GM12878 (cell line): ENCODE measurements around the gene APOBEC2. TPM values are rescaled to one million over a fixed set of nuclear protein-coding genes. Genes with fewer than 3 reads are reported as not detected.

Source experiments
- ATAC-seq: fragments of 200-7000 bp; cut with Tn5 transposase; 3 replicates; pipeline ENCODE4 v1.9.1; 2020; ENCODE audit warnings: mild to moderate bottlenecking, moderate library complexity
- BruUV-seq: library from RNA; stranded (reverse); fragments of 400-500 nt; replicated peaks from 2 replicates; lab custom pipeline; 2021; lab: Mats Ljungman, UMichigan
- CTCF ChIA-PET: fragments of 300-600 bp; sonication (Branson Sonifier 250); formaldehyde crosslinking; extraction: SDS; loops from one replicate; lab custom pipeline; 2021; ENCODE audit warnings: inconsistent platforms; lab: Yijun Ruan, JAX
- POLR2A ChIA-PET: fragments of 350-600 bp; formaldehyde crosslinking; extraction: SDS; loops from one replicate; lab custom pipeline; 2021; ENCODE audit warnings: inconsistent platforms; lab: Charles Lee
- RAD21 ChIA-PET: fragments of 300-600 bp; sonication (Branson Sonifier 250); formaldehyde crosslinking; loops from one replicate; lab custom pipeline; 2023; ENCODE audit warnings: antibody characterized with exemption; ENCODE audit not compliant: unreplicated experiment; lab: Charles Lee
- SMC1A ChIA-PET: fragments of 300-600 bp; sonication (Branson Sonifier 250); formaldehyde crosslinking; loops from one replicate; lab custom pipeline; 2023; ENCODE audit not compliant: unreplicated experiment, uncharacterized antibody; lab: Charles Lee
- DNase-seq: peaks from one replicate; pipeline ENCODE4 v3.0.0-alpha.2; 2011; ENCODE audit warnings: low read depth, low spot score
- FAIRE-seq: peaks from 3 replicates; lab custom pipeline; 2011; peaks lifted over from hg19 to GRCh38; lab: Jason Lieb, UNC
- H2AFZ ChIP-seq: 2 replicates; pipeline ENCODE4 v1.6.0; 2011; ENCODE audit warnings: low read depth, low read length, control low read depth; ENCODE audit not compliant: control insufficient read depth
- H3K27ac ChIP-seq: 2 replicates; pipeline ENCODE4 v1.5.1; 2011; ENCODE audit warnings: control low read depth; ENCODE audit not compliant: control insufficient read depth, insufficient read depth
- H3K27me3 ChIP-seq, 2 experiments: replicated peaks in 1 of 2; 2 replicates each; pipeline versions ENCODE4 v1.6.0 to v1.6.1; 2011; ENCODE audit warnings: low read length in 1 of 2; ENCODE audit not compliant: control insufficient read depth in 2 of 2, insufficient read depth in 2 of 2
- H3K36me3 ChIP-seq, 2 experiments: 2 replicates each; pipeline ENCODE4 v1.5.1; 2011; ENCODE audit warnings: low read length in 1 of 2; ENCODE audit not compliant: control insufficient read depth in 2 of 2, insufficient read depth in 2 of 2
- H3K4me1 ChIP-seq: 2 replicates; pipeline ENCODE4 v1.6.1; 2011; ENCODE audit warnings: mild to moderate bottlenecking, low read length, moderate library complexity, mixed read lengths; ENCODE audit not compliant: control insufficient read depth, insufficient read depth
- H3K4me2 ChIP-seq: 2 replicates; pipeline ENCODE4 v1.6.0; 2011; ENCODE audit warnings: control low read depth; ENCODE audit not compliant: control insufficient read depth, insufficient read depth
- H3K4me3 ChIP-seq: fragments of 200-600 bp; sonication (generic); 2 replicates; pipeline ENCODE4 v1.5.1; 2016
- H3K79me2 ChIP-seq: 2 replicates; pipeline ENCODE4 v1.6.0; 2011; ENCODE audit warnings: low read length; ENCODE audit not compliant: control insufficient read depth, insufficient read depth
- H3K9ac ChIP-seq: 2 replicates; pipeline ENCODE4 v1.8.0; 2011; ENCODE audit warnings: low read length, control low read depth, mixed read lengths; ENCODE audit not compliant: control insufficient read depth, insufficient read depth
- H3K9me3 ChIP-seq: replicated peaks from 3 replicates; pipeline ENCODE4 v1.5.1; 2011; ENCODE audit warnings: mild to moderate bottlenecking, low read length; ENCODE audit not compliant: control insufficient read depth, insufficient read depth
- H4K20me1 ChIP-seq: 2 replicates; pipeline ENCODE4 v1.6.0; 2011; ENCODE audit not compliant: control insufficient read depth, insufficient read depth
- CREB1 ChIP-seq: IDR thresholded peaks from 2 replicates; pipeline ENCODE4 v1.6.1; 2012; ENCODE audit warnings: low read depth, mild to moderate bottlenecking, inconsistent platforms
- CREM ChIP-seq: IDR thresholded peaks from 2 replicates; pipeline ENCODE4 v1.6.1; 2014; ENCODE audit warnings: antibody characterized with exemption, low read depth
- EED ChIP-seq: sonication (generic); IDR thresholded peaks from 2 replicates; pipeline ENCODE4 v1.6.1; 2016; ENCODE audit warnings: antibody characterized with exemption, low read depth
- ETV6 ChIP-seq, 2 experiments: fragments of 450-650 bp in 1 of 2; IDR thresholded peaks in 1 of 2; conservative IDR thresholded peaks in 1 of 2; 2 replicates each; pipeline ENCODE4 v1.6.1; 2014; ENCODE audit warnings: antibody characterized with exemption in 1 of 2, borderline replicate concordance in 1 of 2, low read depth in 1 of 2, mild to moderate bottlenecking in 1 of 2, moderate library complexity in 1 of 2
- GABPA ChIP-seq: IDR thresholded peaks from 2 replicates; pipeline ENCODE4 v1.6.1; 2014; ENCODE audit warnings: antibody characterized with exemption, low read depth, mild to moderate bottlenecking, inconsistent platforms
- KDM1A ChIP-seq: fragments of 200-600 bp; sonication (generic); IDR thresholded peaks from 2 replicates; pipeline ENCODE4 v1.6.1; 2016; ENCODE audit warnings: borderline replicate concordance
- MYC ChIP-seq: IDR thresholded peaks from 2 replicates; pipeline ENCODE4 v1.6.1; 2011; ENCODE audit warnings: mild to moderate bottlenecking, low read length, moderate library complexity, inconsistent platforms; ENCODE audit not compliant: insufficient read depth, insufficient replicate concordance, insufficient read length, severe bottlenecking
- PKNOX1 ChIP-seq: fragments of 450-650 bp; IDR thresholded peaks from 2 replicates; pipeline ENCODE4 v1.6.1; 2016; ENCODE audit warnings: mild to moderate bottlenecking
- RAD21 ChIP-seq: IDR thresholded peaks from 2 replicates; pipeline ENCODE4 v1.6.1; 2011; ENCODE audit warnings: mild to moderate bottlenecking, low read depth, low read length, moderate library complexity; ENCODE audit not compliant: insufficient read depth
- SMC3 ChIP-seq: IDR thresholded peaks from 2 replicates; pipeline ENCODE4 v1.6.1; 2011; ENCODE audit warnings: low read length, improper control_type of control experiment, borderline replicate concordance
- SREBF2 ChIP-seq: IDR thresholded peaks from 2 replicates; pipeline ENCODE4 v1.6.1; 2012; ENCODE audit warnings: mild to moderate bottlenecking, low read length
- ZBTB40 ChIP-seq: fragments of 450-650 bp; IDR thresholded peaks from 2 replicates; pipeline ENCODE4 v1.6.1; 2016; ENCODE audit warnings: mild to moderate bottlenecking, moderate library complexity, borderline replicate concordance
- ZNF207 ChIP-seq: fragments of 450-650 bp; IDR thresholded peaks from 2 replicates; pipeline ENCODE4 v1.6.1; 2014; ENCODE audit warnings: antibody characterized with exemption, mild to moderate bottlenecking, borderline replicate concordance
- WGBS: methylation state at CpG from one replicate; pipeline ENCODE4 v1.1.6; 2016; ENCODE audit warnings: low lambda C conversion rate; ENCODE audit not compliant: insufficient replicate concordance, insufficient coverage; ENCODE audit errors: missing lambda C conversion rate; 5-methylcytosine and 5-hydroxymethylcytosine counted together
- in situ Hi-C: fragments of 300-500 bp; cut with MboI; formaldehyde crosslinking; loops from 9 replicates; pipeline ENCODE4 v1.14.3; 2018; ENCODE audit warnings: mixed read lengths
- intact Hi-C: fragments of 100-400 bp; cut with micrococcal nuclease; formaldehyde crosslinking; loops from one replicate; pipeline ENCODE4 v1.14.2; 2022; ENCODE audit not compliant: unreplicated experiment
- polyA plus RNA-seq, 11 experiments: library from polyadenylated mRNA; depleted of rRNA in 4 of 11; unstranded in 6 of 11; stranded (reverse) in 5 of 11; fragments of >200 nt; fragmentation: Nextera tagmentation in 4 of 11; fragmentation: Illumina TruSeq in 1 of 11; extraction: Ambion mirVana in 4 of 11; extraction: Trizol in 1 of 11; gene quantifications; 1 replicate in 1 of 11; 2 replicates in 10 of 11; pipeline versions ENCODE4 v1.2.1 to v1.2.3, GENCODE V29; 2011 to 2016; ENCODE audit warnings: inconsistent platforms in 2 of 11, missing spikeins in 2 of 11, low read depth in 1 of 11
- total RNA-seq, 4 experiments: library from RNA; depleted of rRNA in 3 of 4; stranded (reverse); fragments of >200 nt in 3 of 4; fragmentation: Illumina TruSeq in 1 of 4; extraction: Trizol in 1 of 4; gene quantifications; 2 replicates each; pipeline versions ENCODE4 v1.2.1 to v1.2.3, GENCODE V29; 2013 to 2021
- TF ChIP-seq, protein P1 (sequence below): IDR thresholded peaks from 2 replicates; pipeline ENCODE4 v1.6.1; 2012; ENCODE audit warnings: low read length, inconsistent platforms
- TF ChIP-seq, protein P2 (sequence below): IDR thresholded peaks from 2 replicates; pipeline ENCODE4 v1.6.1; 2012; ENCODE audit warnings: low read depth, low read length, improper control_type of control experiment

Gene APOBEC2
- total and polyA plus RNA-seq, 10 of the 15 experiments (the other 5 are each of a cell fraction or from before 2014, with no cell fraction given) = 0.11 to 1.4 (median 0.87) TPM; not detected in 6

DNA sequence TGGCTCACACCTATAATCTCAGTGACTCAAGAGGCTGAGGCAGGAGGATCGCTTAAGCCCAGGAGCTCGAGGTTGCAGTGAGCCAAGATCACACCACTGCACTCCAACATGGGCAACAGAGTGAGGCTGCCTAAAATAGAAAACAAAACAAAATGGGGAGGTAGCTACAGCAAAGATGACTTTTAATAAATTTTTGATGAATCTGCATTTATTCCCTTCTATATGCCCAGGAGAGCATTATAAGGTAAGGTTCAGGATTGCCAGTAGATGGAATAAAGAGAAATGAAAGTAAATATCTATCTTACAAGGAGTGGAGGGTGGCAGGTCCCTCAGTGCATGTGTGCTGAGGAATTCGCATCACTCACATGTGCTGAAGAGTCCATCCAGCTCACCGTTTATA is 38.2 kb upstream of the APOBEC2 start:
- CTCF ChIA-PET = interaction anchor here (0.7 to 2.2 kb wide), 3 partner anchors 10 to 21 kb away, joined by 3 to 8 read pairs (median 3); no protein-coding TSS in a partner anchor
- Histone ChIP-seq H3K4me3 (no peak overlapping the region), H2AFZ (no peak overlapping the region), H3K79me2 (no peaks in the 10 kb centered on the region), H3K4me1 (no peaks in the 10 kb centered on the region), H3K4me2 (no peak overlapping the region), H3K9me3 (no peaks in the 10 kb centered on the region), H4K20me1 (no peaks in the 10 kb centered on the region), H3K9ac (no peak overlapping the region), H3K27ac (no peak overlapping the region), H3K36me3 (no peaks in the 10 kb centered on the region), H3K27me3 (no peaks in the 10 kb centered on the region)
- ATAC-seq (no peak), FAIRE-seq (no peak), DNase-seq (no peak)
- no TSS peak for BruUV-seq
- RAD21 ChIA-PET = no interaction called here
- in situ Hi-C loops (no loop called here), intact Hi-C loops (no loop called here)
- WGBS = 66% methylated on average over 4 of the region's 4 CpGs
- SMC1A ChIA-PET = no interaction called here
- TF ChIP-seq CREB1 = no peak
- TF ChIP-seq, protein P1, sequence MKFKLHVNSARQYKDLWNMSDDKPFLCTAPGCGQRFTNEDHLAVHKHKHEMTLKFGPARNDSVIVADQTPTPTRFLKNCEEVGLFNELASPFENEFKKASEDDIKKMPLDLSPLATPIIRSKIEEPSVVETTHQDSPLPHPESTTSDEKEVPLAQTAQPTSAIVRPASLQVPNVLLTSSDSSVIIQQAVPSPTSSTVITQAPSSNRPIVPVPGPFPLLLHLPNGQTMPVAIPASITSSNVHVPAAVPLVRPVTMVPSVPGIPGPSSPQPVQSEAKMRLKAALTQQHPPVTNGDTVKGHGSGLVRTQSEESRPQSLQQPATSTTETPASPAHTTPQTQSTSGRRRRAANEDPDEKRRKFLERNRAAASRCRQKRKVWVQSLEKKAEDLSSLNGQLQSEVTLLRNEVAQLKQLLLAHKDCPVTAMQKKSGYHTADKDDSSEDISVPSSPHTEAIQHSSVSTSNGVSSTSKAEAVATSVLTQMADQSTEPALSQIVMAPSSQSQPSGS = no peak
- no peak for TF ChIP-seq KDM1A
- no peak for TF ChIP-seq SMC3
- no peak for TF ChIP-seq PKNOX1
- TF ChIP-seq RAD21 = no peak
- TF ChIP-seq ZNF207 = no peak
- TF ChIP-seq, protein P2, sequence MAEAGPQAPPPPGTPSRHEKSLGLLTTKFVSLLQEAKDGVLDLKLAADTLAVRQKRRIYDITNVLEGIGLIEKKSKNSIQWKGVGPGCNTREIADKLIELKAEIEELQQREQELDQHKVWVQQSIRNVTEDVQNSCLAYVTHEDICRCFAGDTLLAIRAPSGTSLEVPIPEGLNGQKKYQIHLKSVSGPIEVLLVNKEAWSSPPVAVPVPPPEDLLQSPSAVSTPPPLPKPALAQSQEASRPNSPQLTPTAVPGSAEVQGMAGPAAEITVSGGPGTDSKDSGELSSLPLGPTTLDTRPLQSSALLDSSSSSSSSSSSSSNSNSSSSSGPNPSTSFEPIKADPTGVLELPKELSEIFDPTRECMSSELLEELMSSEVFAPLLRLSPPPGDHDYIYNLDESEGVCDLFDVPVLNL = no peak
- TF ChIP-seq SREBF2 = no peak
- no peak for TF ChIP-seq GABPA
- TF ChIP-seq CREM = no peak
- no peak for TF ChIP-seq MYC
- TF ChIP-seq EED = no peak
- TF ChIP-seq ETV6 (conservative IDR thresholded peaks at IDR 0.05 in 1 of 2, IDR thresholded peaks at IDR 0.05 in 1 of 2; ENCODE audit: borderline replicate concordance in 1 of 2, low read depth in 1 of 2) = no peak
- no peak for TF ChIP-seq ZBTB40
- POLR2A ChIA-PET = interaction anchor here (0.6 kb wide), 1 partner anchor 16 kb away, joined by 3 read pairs; no protein-coding TSS in a partner anchor
